Measurements from ENCODE around the gene EVI2A. TPM values are rescaled to one million over a fixed set of nuclear protein-coding genes. Genes with fewer than 3 reads are reported as not detected.

EVI2A gene
- total and polyA plus RNA-seq, 2 experiments from 2014 or later: 1.3 TPM; not detected in 1

DNA sequence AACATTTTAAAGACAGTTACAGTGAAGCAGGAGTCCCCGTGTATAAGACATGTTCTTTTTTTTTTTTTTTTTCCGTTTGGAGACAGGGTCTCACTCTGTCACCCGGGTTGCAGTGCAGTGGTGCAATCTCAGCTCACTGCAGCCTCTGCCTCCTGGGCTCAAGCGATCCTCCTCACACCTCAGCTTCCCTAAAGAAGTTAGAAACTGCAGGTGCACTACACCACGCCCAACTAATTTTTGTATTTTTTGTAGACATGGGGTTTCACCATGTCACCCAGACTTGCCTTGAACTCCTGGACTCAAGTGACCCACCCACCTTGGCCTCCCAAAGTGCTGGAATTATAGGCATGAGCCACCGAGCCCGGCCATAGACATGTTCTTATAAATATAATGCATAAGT is 10.5 kb downstream of the EVI2A start:
- Mint-ChIP-seq H3K27ac (no peak overlapping the region; the same call in 1 of the 2 replicates), H3K4me1 (peaks cover 9% of the 10 kb centered on the region), H3K9me3 (no peaks in the 10 kb centered on the region), H3K4me3 (no peak overlapping the region), H3K36me3 (ENCODE audit: low read depth) (no peaks in the 10 kb centered on the region), H3K27me3 (ENCODE audit: insufficient read depth, low read depth, poor library complexity) (no peaks in the 10 kb centered on the region)
- no peak for DNase-seq (ENCODE audit: low spot score)
- Histone ChIP-seq H3K4me3 (no peak overlapping the region), H3K36me3 (ENCODE audit: insufficient read depth) (no peaks in the 10 kb centered on the region), H3K79me2 (replicated peaks; ENCODE audit: insufficient read depth) (no peaks in the 10 kb centered on the region), H4K20me1 (replicated peaks; ENCODE audit: insufficient read depth) (no peaks in the 10 kb centered on the region; the same call in 1 of the 2 replicates), H3K4me1 (ENCODE audit: insufficient read depth) (peaks cover 5% of the 10 kb centered on the region; the same call in 1 of the 2 replicates), H3K9me2 (ENCODE audit: insufficient read depth) (no peaks in the 10 kb centered on the region), H2AFZ (no peak overlapping the region), H3K27me3 (ENCODE audit: insufficient read depth) (no peaks in the 10 kb centered on the region), H3F3A (replicated peaks; ENCODE audit: low read depth) (no peaks in the 10 kb centered on the region), H3K27ac (ENCODE audit: low read depth) (no peak overlapping the region), H3K4me2 (no peak overlapping the region)
- no peak for ATAC-seq
- TF ChIP-seq POLR2AphosphoS5 (IDR thresholded peaks at IDR 0.05; ENCODE audit: low read depth) (no peak), ZNF114 (CRISPR knock-in tag; IDR thresholded peaks at IDR 0.05) (no peak), CREB1 (CRISPR knock-in tag; IDR thresholded peaks at IDR 0.05; ENCODE audit: low read depth) (no peak), NANOG (IDR thresholded peaks at IDR 0.05; ENCODE audit: borderline replicate concordance) (no peak), ZNF331 (CRISPR knock-in tag; IDR thresholded peaks at IDR 0.05; ENCODE audit: low read depth) (no peak), ZNF462 (CRISPR knock-in tag; IDR thresholded peaks at IDR 0.05) (no peak), JUNB (IDR thresholded peaks at IDR 0.05; ENCODE audit: unreplicated experiment) (no peak), EZH2phosphoT487 (IDR thresholded peaks at IDR 0.05; ENCODE audit: unreplicated experiment) (no peak), REST (IDR thresholded peaks at IDR 0.05; ENCODE audit: unreplicated experiment) (no peak), STAT1 (IDR thresholded peaks at IDR 0.05; ENCODE audit: unreplicated experiment) (no peak), CTCF (conservative IDR thresholded peaks at IDR 0.05; ENCODE audit: low read depth in 2 of 2) (no peak), EZH2 (IDR thresholded peaks at IDR 0.05; ENCODE audit: low read depth, unreplicated experiment) (no peak)
- TF ChIP-seq, protein P1, sequence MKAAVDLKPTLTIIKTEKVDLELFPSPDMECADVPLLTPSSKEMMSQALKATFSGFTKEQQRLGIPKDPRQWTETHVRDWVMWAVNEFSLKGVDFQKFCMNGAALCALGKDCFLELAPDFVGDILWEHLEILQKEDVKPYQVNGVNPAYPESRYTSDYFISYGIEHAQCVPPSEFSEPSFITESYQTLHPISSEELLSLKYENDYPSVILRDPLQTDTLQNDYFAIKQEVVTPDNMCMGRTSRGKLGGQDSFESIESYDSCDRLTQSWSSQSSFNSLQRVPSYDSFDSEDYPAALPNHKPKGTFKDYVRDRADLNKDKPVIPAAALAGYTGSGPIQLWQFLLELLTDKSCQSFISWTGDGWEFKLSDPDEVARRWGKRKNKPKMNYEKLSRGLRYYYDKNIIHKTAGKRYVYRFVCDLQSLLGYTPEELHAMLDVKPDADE (IDR thresholded peaks at IDR 0.05): no peak

Measured in GM23338 (cell line).